ENCODE data around the gene LDB2.
"Not testable (repeated sequence)": the region's sequence is repeated elsewhere in the genome, so short reads cannot be mapped to it uniquely, and the experiment has no call there.

The LDB2 gene

DNA sequence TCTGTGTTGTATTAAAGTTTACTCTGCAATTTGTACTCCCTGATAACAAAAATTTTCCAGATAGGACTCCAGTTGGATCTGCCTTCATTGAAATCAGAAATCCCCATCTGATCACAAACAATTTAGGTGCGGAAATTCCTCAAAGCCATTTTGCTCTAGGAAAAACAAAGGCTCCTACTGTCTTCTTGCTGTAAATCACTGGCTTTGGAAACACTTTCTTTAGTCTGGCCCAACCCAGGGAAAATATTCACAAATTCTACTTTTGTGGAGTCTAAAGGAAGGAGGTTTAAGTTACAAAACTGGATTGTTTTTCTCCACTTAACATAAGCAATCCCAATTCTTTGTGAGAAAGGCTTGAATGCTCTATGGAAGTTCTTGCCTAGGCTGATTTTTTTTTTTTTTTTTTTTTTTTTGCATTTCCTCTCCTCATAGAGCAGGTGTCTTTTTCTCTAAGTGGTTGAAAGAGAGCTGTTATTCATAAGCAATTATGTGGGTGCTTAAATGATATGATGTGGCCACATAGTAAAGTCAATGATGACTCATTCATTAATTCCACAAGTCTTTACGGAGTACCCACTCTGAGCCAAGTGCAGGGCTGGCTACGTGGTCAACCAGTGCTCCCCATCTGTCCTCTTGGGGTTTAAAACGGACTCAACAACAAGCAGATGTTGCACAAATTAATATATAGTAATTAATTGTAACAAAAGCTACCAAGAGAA is 261.4 kb downstream of the LDB2 start:
- DNase-seq: no peak

DNA sequence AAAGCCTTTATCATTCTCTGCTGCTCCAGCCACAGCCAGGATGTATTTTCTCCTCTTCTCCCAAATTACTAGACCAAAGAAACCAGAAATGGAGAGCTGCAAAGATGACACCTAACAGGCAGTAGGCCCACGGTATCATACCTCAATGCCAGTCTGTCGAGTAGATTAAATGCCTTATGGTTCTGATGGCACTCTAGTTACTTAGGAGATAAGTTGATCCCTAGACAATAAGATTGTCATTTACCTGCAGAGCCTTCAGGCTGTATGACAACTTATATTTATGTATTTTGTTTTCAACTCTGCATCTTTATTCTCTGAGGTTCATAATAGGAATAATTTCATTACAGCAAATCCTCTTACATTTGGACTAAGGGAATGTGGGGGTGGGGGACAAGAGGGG is 262.1 kb downstream of the LDB2 start:
- DNase-seq: no peak

DNA sequence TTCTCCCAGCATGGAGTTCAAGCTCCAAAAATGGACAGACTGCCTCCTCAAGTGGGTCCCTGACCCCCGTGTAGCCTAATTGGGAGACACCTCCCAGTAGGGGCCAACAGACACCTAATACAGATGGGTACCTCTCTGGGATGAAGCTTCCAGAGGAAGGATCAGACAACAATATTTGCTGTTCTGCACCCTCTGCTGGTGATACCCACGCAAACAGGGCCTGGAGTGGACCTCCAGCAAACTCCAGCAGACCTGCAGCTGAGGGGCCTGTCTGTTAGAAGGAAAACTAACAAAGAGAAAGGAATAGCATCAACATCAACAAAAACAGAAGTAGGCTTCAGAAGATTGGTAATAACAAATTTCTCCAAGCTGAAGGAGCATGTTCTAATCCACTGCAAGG is 269.2 kb downstream of the LDB2 start:
- DNase-seq: not testable (repeated sequence)

DNA sequence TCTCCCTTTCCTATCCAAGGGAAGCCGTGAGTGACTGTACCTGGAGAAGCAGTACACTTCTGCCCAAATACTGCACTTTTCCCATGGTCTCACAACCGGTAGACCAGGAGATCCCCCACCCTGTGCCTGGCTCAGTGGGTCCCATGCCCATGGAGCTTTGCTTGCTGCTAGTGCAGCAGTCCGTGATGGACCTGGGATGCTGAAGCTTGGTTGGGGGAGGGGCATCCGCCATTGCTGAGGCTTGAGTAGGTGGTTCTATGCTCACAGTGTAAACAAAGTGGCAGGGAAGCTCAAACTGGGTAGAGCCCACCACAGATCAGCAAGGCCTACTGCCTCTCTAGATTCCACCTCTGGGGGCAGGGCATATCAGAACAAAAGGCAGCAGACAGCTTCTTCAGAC is 269.6 kb downstream of the LDB2 start:
- not testable (repeated sequence) for DNase-seq

DNA sequence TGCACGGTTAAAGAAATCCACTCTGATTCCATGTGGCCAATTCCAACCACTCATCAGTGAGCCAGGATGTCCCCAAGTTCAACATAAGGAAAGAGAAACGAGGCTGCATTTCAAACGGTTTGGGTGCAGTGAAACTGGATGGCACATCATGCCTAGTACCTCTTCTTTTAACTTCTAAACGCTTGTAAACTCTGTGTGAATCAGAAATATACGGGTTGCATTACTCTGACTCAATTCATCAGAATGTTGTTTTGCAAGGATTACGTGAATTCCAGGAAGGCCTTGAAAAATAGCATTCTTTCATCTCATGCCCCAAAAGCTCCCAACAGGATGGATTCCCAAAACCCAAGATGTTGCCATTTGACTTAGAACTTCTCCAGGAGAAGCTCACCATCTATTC is 270.4 kb downstream of the LDB2 start:
- no peak for DNase-seq

DNA sequence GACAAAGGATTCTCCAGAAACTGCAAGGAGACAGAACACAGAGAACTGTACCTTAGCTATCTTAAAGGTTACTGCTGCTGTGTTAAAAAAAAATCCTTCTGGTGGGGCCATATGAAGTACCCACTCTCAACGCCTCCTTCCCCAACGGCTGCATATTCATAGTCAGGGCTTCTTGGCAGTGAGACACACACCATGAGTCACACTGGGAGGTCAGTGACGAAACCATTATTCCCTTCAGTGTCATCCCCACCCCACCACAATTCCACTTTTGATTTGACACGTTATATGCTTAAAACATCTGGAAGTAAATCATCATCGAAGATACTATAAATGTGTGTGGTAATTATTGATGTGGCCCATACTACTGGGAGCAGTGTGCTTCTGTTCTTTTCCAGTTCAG is 271.5 kb downstream of the LDB2 start:
- DNase-seq: no peak

DNA sequence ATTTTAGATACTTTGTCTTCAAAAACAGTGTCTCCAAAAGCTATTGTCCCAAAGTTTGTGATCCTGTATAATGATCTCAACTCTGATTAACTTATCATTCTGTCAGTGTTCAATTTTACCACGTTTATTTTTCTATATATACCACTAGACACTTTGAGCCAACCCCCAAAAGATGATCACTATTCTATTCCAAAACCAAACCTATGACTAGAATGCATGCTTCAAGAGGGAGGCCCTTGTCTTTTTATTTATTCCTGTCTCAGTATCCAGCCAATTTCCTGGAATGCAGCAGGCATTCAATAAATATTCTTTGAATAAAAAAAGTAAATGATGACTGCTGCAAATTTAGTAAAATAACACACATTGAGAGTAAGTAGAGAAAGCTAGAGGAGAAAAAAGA is 275.6 kb downstream of the LDB2 start:
- DNase-seq: no peak

DNA sequence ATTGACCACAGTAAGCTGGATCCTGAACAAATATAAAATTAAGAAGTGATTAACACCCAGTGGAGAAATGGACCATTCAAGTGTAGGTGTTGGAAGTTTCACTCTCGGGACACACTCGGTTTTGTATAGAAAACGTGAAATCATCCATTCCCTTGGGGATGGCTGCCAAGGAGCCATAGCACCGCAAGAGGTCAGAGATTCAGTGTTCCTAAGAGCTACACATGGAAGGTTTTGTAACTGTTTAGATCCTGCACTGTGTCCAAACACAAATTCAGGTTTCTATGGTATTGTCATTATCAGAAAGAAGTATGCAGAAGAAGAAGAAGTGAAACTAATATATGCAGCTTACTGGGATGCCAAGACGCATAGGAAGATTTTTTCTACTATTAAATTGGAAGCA is 281.0 kb downstream of the LDB2 start:
- DNase-seq: no peak

DNA sequence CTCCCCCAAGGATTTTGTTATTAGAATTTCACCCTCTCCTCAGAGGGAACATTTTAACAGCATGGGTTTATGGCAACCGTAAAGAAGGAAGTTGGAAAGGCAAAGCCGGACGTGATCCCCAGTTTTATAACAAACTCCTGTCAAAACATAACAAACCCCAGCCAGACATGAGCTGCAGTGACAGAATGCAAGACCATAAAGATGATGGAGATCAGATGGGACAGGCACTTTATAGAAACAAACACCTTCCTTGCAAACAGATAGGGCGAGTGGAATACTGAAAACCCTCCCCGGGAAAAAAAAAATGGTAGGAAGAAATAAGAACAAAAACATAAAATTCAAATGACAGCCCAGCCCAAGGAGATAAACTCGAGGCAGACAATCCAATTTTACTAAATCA is 281.4 kb downstream of the LDB2 start:
- no peak for DNase-seq

DNA sequence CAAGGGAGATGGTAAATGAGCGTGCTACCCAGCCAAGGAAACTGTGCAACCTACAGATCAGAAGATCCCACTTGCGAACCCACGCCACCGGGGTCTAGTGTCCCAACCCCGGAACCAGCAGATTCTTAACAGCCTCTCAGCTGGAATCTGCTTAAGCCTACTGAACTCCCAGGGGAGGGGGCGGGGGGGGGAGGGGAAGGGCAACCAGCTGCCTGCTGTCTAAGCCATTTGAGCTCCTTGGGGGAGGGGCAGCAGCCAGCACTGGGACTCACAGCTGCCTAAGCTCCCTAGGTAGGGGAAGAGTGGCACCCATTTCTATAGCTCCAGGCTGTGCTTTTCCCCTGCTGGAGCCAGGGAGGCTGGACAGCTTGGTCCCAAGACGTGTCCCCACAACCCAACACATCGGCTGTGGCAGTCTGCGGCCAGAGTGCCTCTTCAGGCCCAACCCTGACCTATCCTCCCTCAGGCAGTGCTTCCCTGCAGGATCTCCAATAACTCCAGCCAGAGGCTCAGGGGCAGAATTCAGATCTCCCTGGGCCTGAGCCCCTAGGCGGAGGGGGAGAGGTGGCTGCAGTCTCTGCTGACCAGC is 289.2 kb downstream of the LDB2 start:
- DNase-seq: no peak

DNA sequence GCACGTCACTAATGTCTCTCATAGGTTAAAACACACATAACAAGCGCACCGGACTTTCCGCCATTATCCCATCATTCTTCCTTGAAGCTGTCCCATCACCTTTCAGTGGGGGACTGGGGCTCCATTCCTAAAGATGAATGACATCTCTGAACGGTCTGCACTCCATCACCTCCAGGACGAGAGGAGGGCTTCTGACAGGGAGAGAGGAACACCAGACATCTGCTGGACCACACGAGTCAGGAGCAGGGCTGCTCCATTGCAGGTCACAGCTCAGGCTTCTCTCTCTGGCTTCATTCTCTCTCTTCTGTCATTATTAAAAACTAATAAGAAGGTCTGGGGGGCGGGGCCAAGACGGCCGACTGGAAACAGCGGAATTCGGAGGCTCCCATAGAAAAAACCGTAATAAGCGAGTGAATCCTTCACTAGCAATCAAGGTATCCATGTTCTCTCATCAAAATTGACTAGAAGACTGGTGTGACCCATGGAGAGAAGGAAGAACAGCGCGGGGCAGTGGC is 289.8 kb downstream of the LDB2 start:
- DNase-seq: no peak

DNA sequence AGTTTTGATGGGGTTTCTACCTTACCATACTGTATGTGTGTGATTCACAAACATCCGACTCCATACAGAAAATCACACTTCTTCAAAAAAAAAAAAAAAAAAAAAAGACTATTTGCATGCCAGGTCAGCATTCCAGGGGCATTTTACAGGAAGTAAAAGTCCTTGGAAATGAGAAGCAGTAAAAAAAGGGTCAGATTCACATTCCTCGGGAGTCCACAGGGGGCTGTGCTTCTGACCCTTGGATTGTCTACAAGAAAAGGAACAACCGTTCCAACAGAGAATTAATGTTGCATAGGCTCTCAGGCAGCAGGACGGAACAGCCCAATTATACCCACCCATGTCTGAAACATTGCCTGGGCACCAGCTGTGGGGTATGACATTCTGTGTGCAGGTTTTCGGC is 290.3 kb downstream of the LDB2 start:
- DNase-seq: no peak

DNA sequence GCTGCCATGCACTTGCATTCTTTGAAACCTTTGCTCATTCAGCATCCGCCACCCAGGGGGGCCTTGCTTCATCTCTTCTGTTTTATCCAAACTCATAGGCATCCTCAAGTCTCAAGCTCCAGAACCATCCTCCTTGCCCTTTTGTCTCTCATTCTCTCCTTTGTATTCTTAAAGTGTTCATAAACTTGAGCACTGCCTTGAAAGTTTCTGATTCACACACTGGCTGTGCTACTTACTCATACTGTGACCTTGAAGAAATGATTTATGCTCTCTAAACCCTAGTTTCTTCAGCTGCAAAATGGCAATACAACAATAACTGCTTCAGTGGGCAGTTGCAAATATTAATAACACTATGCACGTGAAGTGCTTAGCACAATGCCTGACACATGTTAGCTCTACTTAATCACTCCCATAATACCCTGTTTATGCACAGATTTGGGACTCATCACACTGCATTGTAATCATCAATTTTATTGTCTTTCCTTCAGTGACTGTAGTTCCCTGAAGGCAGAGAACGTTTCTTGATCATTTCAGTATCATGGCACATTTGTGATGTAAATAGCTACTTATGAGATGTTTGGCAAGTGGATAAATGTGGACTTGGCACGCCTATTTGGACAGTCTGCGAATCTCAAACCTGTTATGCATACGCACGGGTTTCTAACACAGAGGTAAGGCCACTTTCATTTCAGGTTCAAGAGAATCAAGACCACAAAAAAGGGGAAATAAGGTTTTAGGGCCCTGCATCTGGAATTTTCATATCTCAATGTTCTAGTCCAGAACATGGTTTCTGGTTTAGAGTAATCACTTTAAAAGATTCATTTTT is 291.0 kb downstream of the LDB2 start:
- no peak for DNase-seq

DNA sequence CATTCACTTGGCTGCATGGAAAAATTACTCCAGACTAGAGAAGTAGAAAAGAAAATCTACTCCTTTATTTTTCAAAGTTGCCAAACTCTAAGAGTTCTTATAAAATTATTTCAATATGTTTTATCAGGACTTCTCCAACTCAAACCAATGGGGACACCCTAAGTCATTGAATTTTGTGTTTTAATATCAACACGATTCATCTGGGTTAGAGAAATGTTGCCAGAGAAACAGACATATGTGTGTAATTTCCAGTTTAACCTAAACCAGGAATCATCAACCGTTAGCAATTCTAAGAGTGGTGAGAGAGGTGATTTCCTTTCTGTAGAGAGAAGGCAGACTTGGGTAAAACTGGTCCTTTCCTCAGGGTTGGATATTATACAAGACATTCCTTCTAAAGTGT is 291.8 kb downstream of the LDB2 start:
- DNase-seq: no peak

DNA sequence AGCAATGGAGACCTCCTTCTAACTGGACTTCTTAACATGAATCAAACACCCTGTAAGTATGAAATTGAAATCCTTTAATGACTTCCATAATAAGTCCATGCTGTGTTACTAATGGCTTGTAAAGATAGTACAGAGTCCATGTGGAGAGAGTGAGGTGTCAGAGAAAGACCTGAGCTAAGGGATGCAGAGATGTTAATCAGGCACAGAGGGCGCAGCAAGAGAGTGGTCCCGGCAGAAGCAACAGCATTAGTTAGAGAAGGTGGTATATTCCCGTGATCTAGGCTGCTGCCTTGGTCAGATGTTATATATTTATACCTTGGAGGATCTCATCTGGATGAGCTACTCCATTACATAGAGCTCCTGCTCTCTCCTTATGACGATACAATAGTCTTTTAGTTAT is 295.3 kb downstream of the LDB2 start:
- no peak for DNase-seq

DNA sequence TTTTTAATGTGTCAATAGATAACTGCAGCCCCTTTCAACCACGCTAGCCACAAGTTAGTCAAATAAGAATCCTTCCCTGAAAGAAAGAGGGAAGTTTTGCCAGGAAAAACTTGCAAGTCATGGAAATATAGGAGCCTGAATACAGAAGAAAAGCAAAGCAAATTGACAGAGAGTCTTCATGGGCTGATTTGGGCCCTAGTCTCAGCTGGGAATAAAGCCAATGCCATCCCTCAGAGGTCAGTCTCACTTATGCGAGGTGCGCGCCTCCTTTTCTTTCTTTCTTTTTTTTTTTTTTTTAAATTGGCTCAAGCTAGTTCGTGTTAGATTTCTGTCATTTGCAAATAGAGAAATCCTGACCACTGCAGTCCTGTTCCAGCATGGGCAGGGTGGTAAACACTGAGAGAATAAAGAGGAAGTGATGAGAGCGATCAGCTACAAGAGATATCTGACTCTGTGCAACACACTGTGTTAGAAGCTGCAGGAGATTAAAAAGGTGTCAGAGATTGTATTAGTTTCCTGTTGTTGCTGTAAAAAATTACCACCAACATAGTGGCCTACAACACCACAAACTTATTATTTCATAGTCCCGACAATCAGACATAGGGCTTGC is 299.7 kb downstream of the LDB2 start:
- no peak for DNase-seq

DNA sequence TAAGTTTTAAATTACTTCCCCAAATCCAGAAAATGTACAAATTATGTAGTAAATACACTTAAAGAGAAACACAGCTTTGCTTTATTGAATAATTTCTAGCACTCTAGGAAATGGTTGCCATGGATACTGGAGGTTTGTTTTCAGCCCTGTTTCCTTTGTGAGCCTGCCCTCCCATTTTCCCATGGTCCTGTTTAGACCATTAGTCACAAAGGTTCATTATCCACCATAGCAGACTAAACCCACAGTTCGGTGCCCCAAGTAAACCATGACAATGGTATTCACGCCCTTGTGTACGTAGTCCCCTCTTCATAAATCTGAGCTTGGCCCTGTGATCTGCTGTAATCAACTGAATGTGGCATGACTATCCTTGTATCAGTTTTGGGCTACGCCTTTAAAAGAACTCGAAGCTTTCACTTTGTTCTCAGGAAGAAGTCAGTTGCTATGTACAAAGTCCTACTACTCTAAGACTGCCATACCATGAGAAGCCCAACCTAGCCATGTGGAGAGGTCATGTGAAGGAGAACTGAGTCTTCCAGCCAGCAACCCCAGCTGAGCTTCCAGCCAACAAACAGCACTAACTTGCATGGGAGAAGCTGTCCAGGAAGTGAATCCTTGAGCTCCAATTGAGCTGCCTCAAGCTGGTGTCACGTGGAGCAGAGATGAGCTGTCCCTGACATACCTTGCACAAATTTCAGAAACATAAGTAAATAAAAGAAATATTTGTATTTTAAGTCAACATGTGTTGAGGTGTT is 300.4 kb downstream of the LDB2 start:
- DNase-seq: no peak

DNA sequence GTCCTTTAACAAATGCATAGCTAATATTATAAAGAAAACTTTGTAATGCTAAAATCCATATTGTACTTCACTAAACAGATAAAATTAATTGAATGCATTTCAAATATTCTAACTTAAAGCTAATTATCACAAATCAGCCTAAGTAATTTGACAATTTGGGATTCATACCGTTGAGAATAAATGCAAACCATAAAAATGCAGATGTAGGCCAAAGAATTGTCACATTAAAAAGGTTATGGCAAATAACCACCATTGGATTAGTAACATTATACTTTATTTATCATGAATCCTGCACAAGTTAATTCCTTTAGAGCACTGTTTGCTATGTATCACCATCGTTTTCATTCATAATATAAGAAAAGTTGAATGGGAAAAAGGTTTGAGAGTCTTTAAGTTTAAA is 301.0 kb downstream of the LDB2 start:
- no peak for DNase-seq

DNA sequence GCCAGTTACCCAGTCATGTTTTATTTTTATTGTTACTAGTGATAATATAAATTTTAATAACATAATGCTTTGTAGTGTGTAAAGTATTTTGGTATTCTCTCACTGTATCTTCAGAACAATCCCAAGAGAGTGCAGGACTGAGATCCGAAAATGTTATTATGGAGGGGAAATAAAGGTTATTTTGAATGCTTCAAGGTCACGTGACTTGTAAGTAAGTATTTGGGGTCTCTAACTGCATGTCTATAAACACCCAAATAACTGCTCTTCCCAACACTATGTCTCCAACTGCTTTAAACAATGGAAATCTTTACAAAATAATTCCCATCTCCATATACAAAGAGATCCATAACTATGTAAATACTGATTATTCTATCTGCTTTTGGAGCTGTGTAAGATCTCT is 302.2 kb downstream of the LDB2 start:
- DNase-seq: no peak

DNA sequence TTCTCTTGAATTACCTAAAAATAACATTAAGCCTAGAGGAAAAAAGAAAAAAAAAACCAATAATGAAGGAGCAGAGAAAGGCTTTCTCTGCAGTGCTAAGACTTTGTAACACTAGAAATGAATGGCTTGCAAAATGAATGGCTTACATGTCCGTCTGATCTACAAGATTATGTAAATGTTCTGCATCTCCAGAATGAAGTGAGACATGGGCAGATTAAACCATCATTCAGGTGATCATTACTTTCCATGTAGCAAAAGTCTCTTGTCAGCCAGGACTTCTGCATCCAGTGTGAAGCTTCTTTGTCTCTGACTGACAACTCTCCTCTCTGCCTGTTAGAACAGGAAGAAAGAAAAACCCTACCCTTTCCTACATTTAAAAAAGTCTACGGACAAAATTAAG is 304.3 kb downstream of the LDB2 start:
- DNase-seq: no peak

DNA sequence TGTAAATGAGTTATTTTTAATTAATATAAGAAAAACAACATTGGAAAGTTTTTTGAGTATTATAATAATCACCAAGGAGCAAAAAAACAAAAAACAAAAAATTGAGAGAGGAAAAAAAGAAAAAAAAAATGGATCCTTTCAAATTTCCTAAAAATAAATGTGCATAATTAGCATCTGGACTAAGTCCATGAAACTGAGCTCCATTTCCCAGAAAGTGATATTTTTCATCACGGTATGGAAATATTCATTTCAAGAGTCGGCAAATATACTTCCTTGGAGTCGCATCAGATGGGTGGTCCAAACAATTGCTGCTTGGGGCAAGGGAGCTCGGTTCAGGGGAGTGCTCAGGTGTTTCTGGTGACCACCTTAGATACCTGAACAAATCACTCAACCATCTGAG is 305.1 kb downstream of the LDB2 start:
- DNase-seq: no peak

DNA sequence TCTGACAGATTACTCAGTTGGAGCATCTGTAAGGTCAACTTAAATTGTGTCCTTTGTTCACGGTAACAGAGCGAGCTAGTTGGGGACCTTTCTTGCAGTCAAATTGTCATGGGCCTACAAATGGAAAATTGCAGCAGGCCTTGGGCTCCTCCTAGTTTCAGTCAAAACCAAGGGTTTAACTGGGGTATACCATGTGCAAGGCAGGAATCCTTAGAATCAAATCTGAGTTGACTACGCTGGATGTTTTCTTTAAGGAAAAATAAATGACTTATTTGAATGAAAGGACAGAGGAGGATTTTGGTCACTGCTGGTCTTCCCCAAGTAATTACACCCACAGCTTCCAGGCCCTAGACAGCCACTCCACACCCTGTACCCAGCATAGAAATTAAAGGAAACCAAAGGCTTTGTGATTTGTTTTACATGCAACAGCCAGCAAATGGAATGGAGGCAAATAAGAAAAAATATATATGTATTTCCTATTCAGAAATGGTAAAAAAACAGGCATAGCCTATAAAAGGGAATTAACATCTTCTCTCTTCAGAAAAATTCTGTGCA is 307.1 kb downstream of the LDB2 start:
- no peak for DNase-seq

DNA sequence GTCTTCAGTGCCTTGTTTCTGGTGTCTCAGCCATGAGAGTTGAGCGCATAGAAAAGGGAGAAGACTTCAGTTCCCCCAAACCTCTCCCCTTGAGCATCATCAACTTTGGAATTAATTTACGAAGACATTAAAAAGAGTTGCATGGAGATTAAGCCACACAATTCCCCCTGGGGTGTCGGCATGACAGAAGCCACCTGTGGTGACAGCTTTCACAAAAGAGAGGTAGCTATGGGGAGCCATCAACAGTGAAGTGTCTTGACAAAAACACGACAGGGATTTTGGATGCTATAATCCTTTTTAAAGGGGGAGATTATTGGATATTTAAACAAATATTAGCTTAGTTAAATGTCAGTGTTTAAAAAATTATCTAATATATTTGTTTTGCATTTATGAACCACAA is 307.6 kb downstream of the LDB2 start:
- DNase-seq: no peak

All from activated effector memory CD4-positive, alpha-beta T cell treated with Interleukin-2 at 50 U/mL for 16 hours (primary cell).